Endothelial cell (in vitro differentiated cells): ENCODE results near the gene NCAM1. TPM values are rescaled to one million over a fixed set of nuclear protein-coding genes. Genes with fewer than 3 reads are reported as not detected.

Experiments
- DNase-seq: peaks from one replicate; pipeline ENCODE4 v3.0.0; 2021; ENCODE audit warnings: low spot score
- H3K27ac Mint-ChIP-seq: one replicate; pipeline ENCODE4 v1.8.0; 2021; ENCODE audit warnings: mixed read lengths, inconsistent platforms; ENCODE audit not compliant: unreplicated experiment
- H3K27me3 Mint-ChIP-seq: one replicate; pipeline ENCODE4 v1.8.0; 2021; ENCODE audit warnings: mild to moderate bottlenecking, moderate library complexity, mixed read lengths, inconsistent platforms; ENCODE audit not compliant: unreplicated experiment
- H3K36me3 Mint-ChIP-seq: one replicate; pipeline ENCODE4 v1.8.0; 2021; ENCODE audit warnings: mild to moderate bottlenecking, low read depth, mixed read lengths, inconsistent platforms; ENCODE audit not compliant: unreplicated experiment
- H3K4me1 Mint-ChIP-seq: one replicate; pipeline ENCODE4 v1.8.0; 2021; ENCODE audit warnings: mild to moderate bottlenecking, mixed read lengths, inconsistent platforms; ENCODE audit not compliant: unreplicated experiment
- H3K4me3 Mint-ChIP-seq: one replicate; pipeline ENCODE4 v1.8.0; 2021; ENCODE audit warnings: mild to moderate bottlenecking, mixed read lengths, inconsistent platforms; ENCODE audit not compliant: unreplicated experiment
- H3K9me3 Mint-ChIP-seq: one replicate; pipeline ENCODE4 v1.8.0; 2021; ENCODE audit warnings: mixed read lengths, inconsistent platforms; ENCODE audit not compliant: unreplicated experiment
- CTCF ChIP-seq: fragments of 200-600 bp; sonication (generic); IDR thresholded peaks from one replicate; pipeline ENCODE4 v1.5.0; 2021; ENCODE audit warnings: antibody characterized with exemption; ENCODE audit not compliant: unreplicated experiment
- total RNA-seq: library from RNA; stranded (reverse); fragmentation: NEBNext Ultra II Directional; extraction: Animal tissue kit (Norgen Biotek cat#: 25700); gene quantifications from one replicate; pipeline ENCODE4 v1.2.1, GENCODE V29; 2021; ENCODE audit not compliant: unreplicated experiment

The NCAM1 gene
- total RNA-seq, 1 donor from 2014 or later: 21.9 TPM

GRCh38 chr11:113159988-113160807 lies 199.0 kb downstream of the NCAM1 start:
- Mint-ChIP-seq H3K4me3 (no peak overlapping the region), H3K27me3 (no peaks in the 10 kb centered on the region), H3K36me3 (no peaks in the 10 kb centered on the region), H3K27ac (no peak overlapping the region), H3K4me1 (no peaks in the 10 kb centered on the region), H3K9me3 (no peaks in the 10 kb centered on the region)
- TF ChIP-seq CTCF: no peak
- DNase-seq: no peak

- TF ChIP-seq CTCF: no peak
- Mint-ChIP-seq H3K27me3 (no peaks in the 10 kb centered on the region), H3K36me3 (no peaks in the 10 kb centered on the region), H3K27ac (no peak overlapping the region), H3K4me1 (no peaks in the 10 kb centered on the region), H3K9me3 (no peaks in the 10 kb centered on the region), H3K4me3 (no peak overlapping the region)
- no peak for DNase-seq
Observed at GRCh38 chr11:113160808-113161124, 199.5 kb downstream of the NCAM1 start.

GRCh38 chr11:113161711-113162591 lies 200.7 kb downstream of the NCAM1 start:
- no peaks in the 10 kb centered on the region for H3K27me3 Mint-ChIP-seq
- no peaks in the 10 kb centered on the region for H3K4me1 Mint-ChIP-seq
- no peak overlapping the region for H3K27ac Mint-ChIP-seq
- no peaks in the 10 kb centered on the region for H3K36me3 Mint-ChIP-seq
- DNase-seq: no peak
- H3K9me3 Mint-ChIP-seq: no peaks in the 10 kb centered on the region
- no peak overlapping the region for H3K4me3 Mint-ChIP-seq
- TF ChIP-seq CTCF: no peak

GRCh38 chr11:113162592-113162962 lies 201.4 kb downstream of the NCAM1 start:
- Mint-ChIP-seq H3K36me3 (no peaks in the 10 kb centered on the region), H3K4me1 (no peaks in the 10 kb centered on the region), H3K27ac (no peak overlapping the region), H3K9me3 (no peaks in the 10 kb centered on the region), H3K4me3 (no peak overlapping the region), H3K27me3 (no peaks in the 10 kb centered on the region)
- TF ChIP-seq CTCF: no peak
- no peak for DNase-seq
